Mesendoderm (in vitro differentiated cells): ENCODE results near the gene AGAP1.

Experiments used
- DNase-seq: peaks from one replicate; pipeline ENCODE4 v3.0.0; 2013
- H2AK5ac ChIP-seq: 2 replicates; pipeline ENCODE4 v1.6.1; 2013; ENCODE audit warnings: low read length, inconsistent platforms
- H2BK120ac ChIP-seq: 2 replicates; pipeline ENCODE4 v1.6.1; 2013; ENCODE audit warnings: low read depth, mild to moderate bottlenecking, low read length, moderate library complexity, mixed read lengths
- H2BK15ac ChIP-seq: replicated peaks from 2 replicates; pipeline ENCODE4 v1.6.1; 2013; ENCODE audit warnings: low read depth, mild to moderate bottlenecking, moderate library complexity
- H2BK5ac ChIP-seq: 2 replicates; pipeline ENCODE4 v1.6.1; 2013; ENCODE audit warnings: low read length, inconsistent platforms
- H3K18ac ChIP-seq: 2 replicates; pipeline ENCODE4 v1.6.1; 2013; ENCODE audit warnings: mild to moderate bottlenecking, low read length, mixed read lengths
- H3K23ac ChIP-seq: one replicate; pipeline ENCODE4 v1.6.1; 2013; ENCODE audit warnings: low read length
- H3K27ac ChIP-seq: 2 replicates; pipeline ENCODE4 v1.5.1; 2013; ENCODE audit warnings: low read depth, mild to moderate bottlenecking, inconsistent platforms, low read length, moderate library complexity
- H3K27me3 ChIP-seq: 2 replicates; pipeline ENCODE4 v1.6.1; 2013; ENCODE audit warnings: low read length, control low read depth, mild to moderate bottlenecking, inconsistent platforms; ENCODE audit not compliant: insufficient read depth, poor library complexity
- H3K36me3 ChIP-seq: 2 replicates; pipeline ENCODE4 v1.6.1; 2013; ENCODE audit warnings: low read length, inconsistent platforms; ENCODE audit not compliant: control insufficient read depth, insufficient read depth
- H3K4ac ChIP-seq: one replicate; pipeline ENCODE4 v1.6.1; 2013; ENCODE audit warnings: low read depth, mild to moderate bottlenecking, low read length, moderate library complexity
- H3K4me1 ChIP-seq: 2 replicates; pipeline ENCODE4 v1.6.1; 2013; ENCODE audit warnings: low read depth, low read length, inconsistent platforms; ENCODE audit not compliant: control insufficient read depth
- H3K4me2 ChIP-seq: 2 replicates; pipeline ENCODE4 v1.6.1; 2013; ENCODE audit warnings: low read length
- H3K4me3 ChIP-seq: 2 replicates; pipeline ENCODE4 v1.5.1; 2013; ENCODE audit warnings: mild to moderate bottlenecking, low read length
- H3K56ac ChIP-seq: one replicate; pipeline ENCODE4 v1.6.1; 2013; ENCODE audit warnings: low read length
- H3K79me1 ChIP-seq: 2 replicates; pipeline ENCODE4 v1.6.1; 2013; ENCODE audit warnings: low read length, inconsistent platforms
- H3K79me2 ChIP-seq: 2 replicates; pipeline ENCODE4 v1.6.1; 2013; ENCODE audit warnings: mild to moderate bottlenecking, low read length; ENCODE audit not compliant: control insufficient read depth, insufficient read depth
- H3K9ac ChIP-seq: 2 replicates; pipeline ENCODE4 v1.6.1; 2013; ENCODE audit warnings: low read length, inconsistent platforms
- H4K5ac ChIP-seq: one replicate; pipeline ENCODE4 v1.6.1; 2013; ENCODE audit warnings: low read length
- H4K8ac ChIP-seq: one replicate; pipeline ENCODE4 v1.6.1; 2013; ENCODE audit warnings: low read depth, mild to moderate bottlenecking, control low read depth, low read length, moderate library complexity
- WGBS: extraction: QIAGEN DNeasy Blood & Tissue Kit; methylation state at CpG from one replicate; pipeline ENCODE4 v1.1.7; 2013; ENCODE audit warnings: low lambda C conversion rate, missing lambda C conversion rate; ENCODE audit not compliant: insufficient coverage; ENCODE audit errors: extremely low coverage; 5-methylcytosine and 5-hydroxymethylcytosine counted together

The AGAP1 gene

GRCh38 chr2:235719146-235719942 is 225.5 kb downstream of the AGAP1 start:
- no peak overlapping the region for H3K18ac ChIP-seq
- H3K23ac ChIP-seq: no peak overlapping the region
- no peaks in the 10 kb centered on the region for H3K36me3 ChIP-seq
- no CpG with 5 or more reads among the region's 7 CpGs for WGBS
- DNase-seq: no peak
- H2AK5ac ChIP-seq: no peak overlapping the region
- no peak overlapping the region for H3K9ac ChIP-seq
- no peak overlapping the region for H3K4me2 ChIP-seq
- H2BK5ac ChIP-seq: no peak overlapping the region
- no peaks in the 10 kb centered on the region for H3K4me1 ChIP-seq
- H3K4ac ChIP-seq: no peak overlapping the region
- no peak overlapping the region for H4K8ac ChIP-seq
- H2BK15ac ChIP-seq: no peak overlapping the region
- H3K79me1 ChIP-seq: no peaks in the 10 kb centered on the region
- no peak overlapping the region for H3K56ac ChIP-seq
- H3K79me2 ChIP-seq: no peaks in the 10 kb centered on the region
- no peak overlapping the region for H3K27ac ChIP-seq
- H2BK120ac ChIP-seq: no peak overlapping the region
- no peaks in the 10 kb centered on the region for H3K27me3 ChIP-seq
- no peak overlapping the region for H3K4me3 ChIP-seq
- no peak overlapping the region for H4K5ac ChIP-seq

DNA sequence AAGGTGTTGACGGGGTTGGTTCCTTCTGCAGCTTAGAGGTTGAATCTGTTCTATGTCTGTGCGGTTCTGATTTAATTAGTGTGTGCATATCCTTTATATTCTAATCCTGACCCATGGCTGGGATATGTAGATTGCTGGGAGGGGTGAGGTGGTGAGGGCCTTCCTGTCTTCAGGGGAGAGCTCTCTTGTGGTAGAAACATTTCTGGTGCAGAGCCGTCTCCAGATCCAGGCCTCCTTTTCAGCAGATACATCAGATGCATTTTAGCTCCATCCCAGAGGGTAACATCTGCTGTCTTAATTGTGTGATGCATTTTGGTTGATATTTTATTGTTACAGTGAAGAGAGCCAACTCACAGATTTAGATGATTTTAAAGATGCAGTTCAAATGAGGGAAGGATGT is 227.8 kb downstream of the AGAP1 start:
- Histone ChIP-seq H3K27ac (no peak overlapping the region), H2BK120ac (no peak overlapping the region), H3K23ac (no peak overlapping the region), H4K8ac (no peak overlapping the region), H4K5ac (no peak overlapping the region), H3K18ac (no peak overlapping the region), H3K4me3 (no peak overlapping the region), H3K9ac (no peak overlapping the region), H3K4me2 (no peak overlapping the region), H2BK5ac (no peak overlapping the region), H3K27me3 (no peaks in the 10 kb centered on the region), H3K36me3 (no peaks in the 10 kb centered on the region), H3K4ac (no peak overlapping the region), H3K4me1 (no peaks in the 10 kb centered on the region), H2BK15ac (no peak overlapping the region), H3K56ac (no peak overlapping the region), H3K79me1 (no peaks in the 10 kb centered on the region), H2AK5ac (no peak overlapping the region), H3K79me2 (no peaks in the 10 kb centered on the region)
- no peak for DNase-seq
- WGBS: no CpG with 5 or more reads among the region's 3 CpGs

DNA sequence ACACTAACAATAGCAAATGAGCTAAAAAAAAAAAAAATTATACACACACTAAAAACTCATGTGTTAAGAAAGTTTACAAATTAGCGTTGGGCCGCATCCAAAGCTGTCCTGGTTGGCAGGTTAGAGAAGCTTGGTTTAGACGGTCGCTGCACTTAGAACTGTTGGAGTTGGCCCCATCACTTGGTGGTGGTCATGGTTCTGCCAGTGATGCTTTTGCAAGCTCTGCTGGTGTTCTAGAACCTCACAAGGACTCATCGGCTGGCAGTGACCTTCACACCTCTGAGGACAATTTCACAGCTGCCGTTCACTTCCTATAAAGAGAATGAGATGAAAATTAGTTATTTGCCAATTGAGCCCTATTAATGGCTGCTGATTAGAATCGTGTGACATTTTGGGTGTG is 229.0 kb downstream of the AGAP1 start:
- DNase-seq: no peak
- Histone ChIP-seq H3K36me3 (no peaks in the 10 kb centered on the region), H3K27ac (no peak overlapping the region), H2BK5ac (no peak overlapping the region), H3K4me2 (no peak overlapping the region), H3K4ac (no peak overlapping the region), H3K23ac (no peak overlapping the region), H3K56ac (no peak overlapping the region), H3K79me2 (no peaks in the 10 kb centered on the region), H3K4me3 (no peak overlapping the region), H3K18ac (no peak overlapping the region), H3K27me3 (no peaks in the 10 kb centered on the region), H2BK15ac (no peak overlapping the region), H3K9ac (no peak overlapping the region), H2AK5ac (no peak overlapping the region), H2BK120ac (no peak overlapping the region), H3K4me1 (no peaks in the 10 kb centered on the region), H4K8ac (no peak overlapping the region), H4K5ac (no peak overlapping the region), H3K79me1 (no peaks in the 10 kb centered on the region)
- WGBS: no CpG with 5 or more reads among the region's 7 CpGs

GRCh38 chr2:235723371-235723770 is 229.5 kb downstream of the AGAP1 start:
- Histone ChIP-seq H3K18ac (no peak overlapping the region), H3K79me1 (no peaks in the 10 kb centered on the region), H4K8ac (no peak overlapping the region), H3K23ac (no peak overlapping the region), H3K27me3 (no peaks in the 10 kb centered on the region), H4K5ac (no peak overlapping the region), H3K4me1 (no peaks in the 10 kb centered on the region), H3K79me2 (no peaks in the 10 kb centered on the region), H2BK15ac (no peak overlapping the region), H2BK5ac (no peak overlapping the region), H3K4me3 (no peak overlapping the region), H2BK120ac (no peak overlapping the region), H3K4ac (no peak overlapping the region), H3K36me3 (no peaks in the 10 kb centered on the region), H3K4me2 (no peak overlapping the region), H3K56ac (no peak overlapping the region), H3K9ac (no peak overlapping the region), H2AK5ac (no peak overlapping the region), H3K27ac (no peak overlapping the region)
- no CpG with 5 or more reads among the region's 6 CpGs for WGBS
- DNase-seq: no peak

DNA sequence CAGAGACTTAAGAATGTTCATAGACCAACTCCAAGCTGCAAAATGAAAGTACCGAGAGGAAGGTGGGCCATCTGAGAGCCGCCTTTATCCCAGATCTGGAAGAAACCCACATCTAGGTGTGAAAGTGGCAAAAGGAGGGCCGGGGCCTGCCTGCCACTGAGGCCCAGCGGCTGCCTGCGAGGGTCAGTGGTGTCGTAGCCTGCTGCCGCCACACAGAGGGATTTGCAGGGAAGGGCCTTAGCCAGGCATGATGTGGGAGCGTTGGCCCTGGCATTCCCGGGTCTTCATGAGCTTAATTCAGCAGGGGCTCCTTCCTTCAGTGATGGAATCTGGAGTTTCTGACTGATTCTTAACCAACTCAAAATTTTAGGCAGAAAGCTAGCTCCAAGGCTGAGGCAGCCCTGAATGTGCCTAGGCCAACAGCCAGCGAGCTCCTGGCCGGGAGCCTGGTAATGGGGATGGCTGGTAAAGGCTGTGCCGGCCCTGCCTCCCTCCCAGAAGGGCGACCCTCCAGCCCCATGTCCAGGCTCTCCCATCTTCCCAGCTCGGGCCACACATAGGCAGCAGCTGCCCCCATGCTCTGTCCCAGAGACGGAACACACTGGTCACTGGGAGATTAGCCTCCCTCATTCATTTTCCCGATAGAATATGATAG is 230.1 kb downstream of the AGAP1 start:
- Histone ChIP-seq H3K4me2 (no peak overlapping the region), H3K4me1 (no peaks in the 10 kb centered on the region), H2BK15ac (no peak overlapping the region), H2AK5ac (no peak overlapping the region), H4K5ac (no peak overlapping the region), H4K8ac (no peak overlapping the region), H3K9ac (no peak overlapping the region), H3K36me3 (no peaks in the 10 kb centered on the region), H3K4ac (no peak overlapping the region), H3K4me3 (no peak overlapping the region), H3K56ac (no peak overlapping the region), H3K79me2 (no peaks in the 10 kb centered on the region), H2BK5ac (no peak overlapping the region), H3K23ac (no peak overlapping the region), H3K27ac (no peak overlapping the region), H3K79me1 (no peaks in the 10 kb centered on the region), H3K27me3 (no peaks in the 10 kb centered on the region), H3K18ac (no peak overlapping the region), H2BK120ac (no peak overlapping the region)
- no peak for DNase-seq
- no CpG with 5 or more reads among the region's 16 CpGs for WGBS
